Prostate gland (tissue), 2 donors: Measurements from ENCODE around the gene AAR2.

ENCODE experiments used
- CTCF ChIP-seq, 4 experiments: fragments of 200-600 bp in 2 of 4; fragments of 450-650 bp in 2 of 4; sonication (generic) in 2 of 4; IDR thresholded peaks; 1 replicate in 3 of 4; 2 replicates in 1 of 4; pipeline ENCODE4 v1.5.1; 2016 to 2019; ENCODE audit warnings: antibody characterized with exemption in 4 of 4, mild to moderate bottlenecking in 2 of 4, moderate library complexity in 2 of 4
- POLR2A ChIP-seq: fragments of 450-650 bp; IDR thresholded peaks from one replicate; pipeline ENCODE4 v1.6.1; 2016; ENCODE audit warnings: antibody characterized with exemption, mild to moderate bottlenecking
- POLR2AphosphoS5 ChIP-seq: sonication (generic); formaldehyde crosslinking; IDR thresholded peaks from one replicate; pipeline ENCODE4 v1.6.1; 2017; ENCODE audit warnings: antibody characterized with exemption

- no peak for TF ChIP-seq CTCF (IDR thresholded peaks at IDR 0.05)
- TF ChIP-seq POLR2AphosphoS5 = peak; percentile 93
- TF ChIP-seq POLR2A = no peak
These were observed at the start of gene AAR2 for GRCh38 chr20:36235892-36236785.
